Kidney (tissue), 14 donors: Measurements from ENCODE around the gene IMP4. TPM values are rescaled to one million over a fixed set of nuclear protein-coding genes. Genes with fewer than 3 reads are reported as not detected.

ENCODE experiments used
- DNase-seq, 5 donors: peaks; one replicate each; pipeline ENCODE4 v3.0.0-alpha.2; 2013 to 2020
- FAIRE-seq: peaks from 2 replicates; lab custom pipeline; 2012; peaks lifted over from hg19 to GRCh38; lab: Jason Lieb, UNC
- H3K27ac ChIP-seq, 2 donors: one replicate each; pipeline ENCODE4 v1.7.0; 2013; ENCODE audit warnings: low read depth in 2 of 2, low read length in 2 of 2, inconsistent platforms in 1 of 2
- H3K27me3 ChIP-seq: one replicate; pipeline ENCODE4 v1.7.1; 2013; ENCODE audit warnings: low read length, inconsistent platforms; ENCODE audit not compliant: control insufficient read depth, insufficient read depth
- H3K36me3 ChIP-seq, 3 donors: one replicate each; pipeline versions ENCODE4 v1.7.0 to v1.7.1; 2013; ENCODE audit warnings: low read length in 3 of 3, control low read depth in 1 of 3, inconsistent platforms in 1 of 3; ENCODE audit not compliant: insufficient read depth in 3 of 3, control insufficient read depth in 2 of 3
- H3K4me1 ChIP-seq, 3 donors: one replicate each; pipeline versions ENCODE4 v1.7.0 to v1.7.1; 2013; ENCODE audit warnings: low read length in 3 of 3, inconsistent platforms in 1 of 3, low read depth in 1 of 3; ENCODE audit not compliant: control insufficient read depth in 2 of 3, insufficient read depth in 2 of 3
- H3K4me3 ChIP-seq, 3 donors: one replicate each; pipeline versions ENCODE4 v1.7.0 to v1.8.1; 2013; ENCODE audit warnings: low read length in 3 of 3, control low read depth in 1 of 3, inconsistent platforms in 1 of 3
- H3K9ac ChIP-seq, 3 donors: one replicate each; pipeline versions ENCODE4 v1.7.0 to v1.7.1; 2013; ENCODE audit warnings: low read length in 3 of 3, control low read depth in 1 of 3, inconsistent platforms in 1 of 3
- H3K9me3 ChIP-seq, 3 donors: one replicate each; pipeline versions ENCODE4 v1.7.0 to v1.7.1; 2013; ENCODE audit warnings: low read length in 3 of 3, control low read depth in 1 of 3, inconsistent platforms in 1 of 3; ENCODE audit not compliant: control insufficient read depth in 2 of 3, insufficient read depth in 1 of 3
- intact Hi-C: fragments of 100-400 bp; cut with DNase I; formaldehyde crosslinking; loops from one replicate; pipeline ENCODE4 v1.11.1; 2022
- polyA plus RNA-seq: library from polyadenylated mRNA; stranded (reverse); fragments of 350-450 nt; fragmentation: Illumina TruSeq; extraction: RNeasy Lipid Tissue Mini Kit (QIAGEN cat#74804); gene quantifications from one replicate; pipeline ENCODE4 v1.2.3, GENCODE V29; 2014; ENCODE audit warnings: low read depth, low replicate concordance; ENCODE audit not compliant: insufficient read depth
- total RNA-seq: library from RNA; stranded (reverse); fragmentation: NEBNext Ultra II Directional; extraction: Animal tissue kit (Norgen Biotek cat#: 25700); gene quantifications from one replicate; pipeline ENCODE4 v1.2.1, GENCODE V29; 2021
- TF ChIP-seq, protein P1 (sequence below): IDR thresholded peaks from 3 replicates; pipeline ENCODE4 v1.5.1; 2012; ENCODE audit warnings: mild to moderate bottlenecking, moderate library complexity, borderline replicate concordance; ENCODE audit not compliant: insufficient read depth; ENCODE audit errors: extremely low read depth
- donor health status: control.
- donor health status: control.
- donor health status: control.
- donor health status: control.
- donor health status: control.
- donor health status: DM: yes; HTN: yes; CAD: no.
- donor health status: Normal renal cell carcinoma (clear cell type).

The IMP4 gene
- total and polyA plus RNA-seq, 2 donors from 2014 or later: 59.7 to 60.1 TPM

DNA sequence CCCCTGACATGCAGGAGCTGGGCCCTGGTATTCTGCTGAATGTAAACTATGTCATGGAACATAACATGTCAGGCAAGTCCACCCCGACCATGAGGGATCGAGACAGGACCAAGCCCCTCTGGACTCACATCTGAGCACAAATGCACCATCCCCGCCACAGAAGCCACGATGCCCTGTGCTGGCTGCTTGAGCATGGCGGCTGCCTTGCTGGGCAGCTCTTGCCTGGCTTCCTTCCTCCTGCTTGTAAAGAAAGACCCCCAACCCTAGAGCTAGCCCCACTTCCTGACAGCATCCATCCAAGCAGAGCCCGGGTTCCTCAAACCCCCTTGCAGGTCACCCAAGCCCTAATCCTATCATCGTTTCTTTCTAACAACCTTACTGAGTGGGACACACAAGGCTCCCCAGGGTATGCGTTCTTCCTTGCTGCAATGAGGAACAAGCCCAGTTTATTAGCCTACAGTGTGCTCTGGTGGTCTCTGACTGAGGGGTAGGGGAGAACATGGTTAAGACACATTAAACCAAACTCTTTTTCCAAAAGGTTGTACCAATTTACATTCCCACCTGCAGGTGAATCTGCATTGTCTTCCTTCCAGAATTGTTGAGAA, 39.7 kb downstream of the IMP4 start:
- no peaks in the 10 kb centered on the region for H3K9me3 ChIP-seq
- H3K4me3 ChIP-seq: no peak overlapping the region
- no peaks in the 10 kb centered on the region for H3K27me3 ChIP-seq
- H3K4me1 ChIP-seq: peaks cover 0 to 2% (median 0%) of the 10 kb centered on the region in 3 donors
- FAIRE-seq: no peak
- no peak overlapping the region for H3K27ac ChIP-seq
- TF ChIP-seq, protein P1, sequence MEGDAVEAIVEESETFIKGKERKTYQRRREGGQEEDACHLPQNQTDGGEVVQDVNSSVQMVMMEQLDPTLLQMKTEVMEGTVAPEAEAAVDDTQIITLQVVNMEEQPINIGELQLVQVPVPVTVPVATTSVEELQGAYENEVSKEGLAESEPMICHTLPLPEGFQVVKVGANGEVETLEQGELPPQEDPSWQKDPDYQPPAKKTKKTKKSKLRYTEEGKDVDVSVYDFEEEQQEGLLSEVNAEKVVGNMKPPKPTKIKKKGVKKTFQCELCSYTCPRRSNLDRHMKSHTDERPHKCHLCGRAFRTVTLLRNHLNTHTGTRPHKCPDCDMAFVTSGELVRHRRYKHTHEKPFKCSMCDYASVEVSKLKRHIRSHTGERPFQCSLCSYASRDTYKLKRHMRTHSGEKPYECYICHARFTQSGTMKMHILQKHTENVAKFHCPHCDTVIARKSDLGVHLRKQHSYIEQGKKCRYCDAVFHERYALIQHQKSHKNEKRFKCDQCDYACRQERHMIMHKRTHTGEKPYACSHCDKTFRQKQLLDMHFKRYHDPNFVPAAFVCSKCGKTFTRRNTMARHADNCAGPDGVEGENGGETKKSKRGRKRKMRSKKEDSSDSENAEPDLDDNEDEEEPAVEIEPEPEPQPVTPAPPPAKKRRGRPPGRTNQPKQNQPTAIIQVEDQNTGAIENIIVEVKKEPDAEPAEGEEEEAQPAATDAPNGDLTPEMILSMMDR: no peak
- no peak overlapping the region for H3K9ac ChIP-seq
- intact Hi-C loops: no loop called here
- peak in 1 of 5 donors; percentile 38 for DNase-seq
- no peaks in the 10 kb centered on the region for H3K36me3 ChIP-seq

DNA sequence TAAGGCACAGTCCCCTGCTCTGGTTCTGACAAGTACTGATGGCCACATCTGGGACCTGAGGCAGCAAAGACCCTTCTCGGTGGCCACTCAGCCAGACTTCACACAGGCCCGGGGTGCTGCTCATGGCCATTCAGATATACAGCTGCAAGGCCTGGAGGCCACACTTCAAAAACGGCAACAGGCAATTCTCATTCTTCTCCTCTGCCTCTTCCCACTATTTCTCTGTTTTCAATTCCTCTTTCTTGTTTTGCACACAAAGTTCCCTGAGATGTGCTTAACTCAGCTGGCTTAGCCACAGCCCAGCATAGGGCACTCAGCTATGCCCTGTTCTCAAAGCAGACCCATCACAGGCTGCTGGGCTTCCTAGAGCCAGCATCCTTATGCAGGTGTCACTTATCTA, 43.0 kb downstream of the IMP4 start:
- Histone ChIP-seq H3K27me3 (no peaks in the 10 kb centered on the region), H3K9ac (no peak overlapping the region), H3K4me3 (no peak overlapping the region), H3K36me3 (no peaks in the 10 kb centered on the region), H3K4me1 (peaks cover 0 to 8% (median 3%) of the 10 kb centered on the region in 3 donors), H3K27ac (no peak overlapping the region), H3K9me3 (no peaks in the 10 kb centered on the region)
- TF ChIP-seq, protein P1: no peak
- peak in 1 of 5 donors; percentile 30 for DNase-seq
- no peak for FAIRE-seq
- intact Hi-C loops: no loop called here

DNA sequence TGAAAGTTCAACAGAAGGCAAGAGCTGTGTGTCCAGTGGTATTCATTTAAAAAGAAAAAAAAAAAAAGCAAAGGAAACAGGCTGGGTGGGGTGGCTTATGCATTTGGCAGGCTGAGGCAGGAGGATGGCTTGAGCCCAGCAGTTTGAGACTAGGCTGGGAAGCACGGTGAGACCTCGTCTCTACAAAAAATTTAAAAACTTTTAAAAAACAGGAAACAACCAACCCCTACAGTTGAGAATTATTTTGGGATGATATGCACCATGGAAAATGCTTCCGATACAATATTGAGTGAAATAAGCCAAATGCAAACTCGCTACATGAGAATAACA, 44.3 kb downstream of the IMP4 start:
- peaks cover 0 to 11% (median 5%) of the 10 kb centered on the region in 3 donors for H3K4me1 ChIP-seq
- TF ChIP-seq, protein P1: no peak
- H3K9me3 ChIP-seq: no peaks in the 10 kb centered on the region
- DNase-seq: no peak
- no peak overlapping the region for H3K9ac ChIP-seq
- H3K36me3 ChIP-seq: no peaks in the 10 kb centered on the region
- FAIRE-seq: no peak
- no peak overlapping the region for H3K4me3 ChIP-seq
- no peaks in the 10 kb centered on the region for H3K27me3 ChIP-seq
- H3K27ac ChIP-seq: no peak overlapping the region
- intact Hi-C loops: no loop called here

DNA sequence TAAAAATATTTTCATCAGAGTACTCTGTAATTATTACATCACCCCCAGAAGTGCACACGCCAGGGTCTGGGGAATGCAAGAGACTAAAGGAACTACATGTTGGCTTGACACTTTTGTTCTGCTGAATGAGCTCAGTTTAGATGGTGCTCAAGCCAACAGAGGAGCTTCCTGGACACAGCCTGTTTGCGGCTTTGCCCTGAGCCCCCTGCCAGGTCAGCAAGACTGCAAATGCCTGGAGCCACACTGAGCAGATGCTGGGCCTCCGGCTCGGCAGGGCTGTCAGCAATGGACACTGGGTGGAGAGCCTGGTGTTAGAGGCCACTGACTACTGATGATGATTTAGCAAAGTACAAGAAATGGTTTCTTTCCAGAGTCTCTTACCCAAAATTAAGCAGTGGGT, 45.1 kb downstream of the IMP4 start:
- no peak for FAIRE-seq
- intact Hi-C loops: no loop called here
- H3K27ac ChIP-seq: no peak overlapping the region

More for the DNA sequence above, 45.1 kb downstream of the IMP4 start:
- TF ChIP-seq, protein P1: no peak
- Histone ChIP-seq H3K4me1 (peaks cover 0 to 11% (median 5%) of the 10 kb centered on the region in 3 donors), H3K36me3 (no peaks in the 10 kb centered on the region), H3K9me3 (no peaks in the 10 kb centered on the region), H3K27me3 (no peaks in the 10 kb centered on the region), H3K9ac (no peak overlapping the region), H3K4me3 (no peak overlapping the region)
- DNase-seq: peak in 1 of 5 donors; percentile 43
